Coronary artery (tissue), 2 donors: Measurements from ENCODE around the gene POP4.

ENCODE experiments used
- DNase-seq: peaks from one replicate; pipeline ENCODE4 v3.0.0-alpha.2; 2017; ENCODE audit warnings: low spot score
- H3K27ac ChIP-seq, 2 donors: fragments of 200-600 bp; sonication (generic); one replicate each; pipeline ENCODE4 v1.5.1; 2016 to 2019
- H3K4me3 ChIP-seq: fragments of 200-600 bp; sonication (generic); 2 replicates; pipeline ENCODE4 v1.5.1; 2016; ENCODE audit warnings: mild to moderate bottlenecking, moderate library complexity
- TF ChIP-seq, protein P1 (sequence below): fragments of 200-600 bp; sonication (generic); IDR thresholded peaks from one replicate; pipeline ENCODE4 v1.5.1; 2019; ENCODE audit warnings: antibody characterized with exemption

The POP4 gene

DNA sequence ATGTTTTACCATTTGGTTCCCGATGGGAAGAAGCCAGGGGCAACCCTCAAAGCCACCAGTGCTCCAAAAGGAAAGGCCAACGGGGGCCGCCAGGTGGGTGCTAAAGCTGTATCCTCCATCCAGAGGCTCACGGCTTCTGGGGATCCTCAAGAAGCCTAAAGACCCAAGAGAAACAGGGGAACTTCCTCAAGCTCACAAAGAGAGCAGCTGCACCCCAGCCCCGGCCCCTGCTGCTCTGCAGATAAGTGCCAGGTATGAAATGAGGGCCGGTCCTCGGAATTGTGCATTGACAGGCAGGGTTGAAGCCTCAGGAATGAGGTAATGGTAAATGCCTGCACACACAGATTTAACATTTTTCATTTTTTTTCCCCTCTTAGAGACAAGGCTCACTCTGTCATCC is 8.0 kb upstream of the POP4 start:
- Histone ChIP-seq H3K27ac (no peak overlapping the region), H3K4me3 (no peak overlapping the region)
- TF ChIP-seq, protein P1, sequence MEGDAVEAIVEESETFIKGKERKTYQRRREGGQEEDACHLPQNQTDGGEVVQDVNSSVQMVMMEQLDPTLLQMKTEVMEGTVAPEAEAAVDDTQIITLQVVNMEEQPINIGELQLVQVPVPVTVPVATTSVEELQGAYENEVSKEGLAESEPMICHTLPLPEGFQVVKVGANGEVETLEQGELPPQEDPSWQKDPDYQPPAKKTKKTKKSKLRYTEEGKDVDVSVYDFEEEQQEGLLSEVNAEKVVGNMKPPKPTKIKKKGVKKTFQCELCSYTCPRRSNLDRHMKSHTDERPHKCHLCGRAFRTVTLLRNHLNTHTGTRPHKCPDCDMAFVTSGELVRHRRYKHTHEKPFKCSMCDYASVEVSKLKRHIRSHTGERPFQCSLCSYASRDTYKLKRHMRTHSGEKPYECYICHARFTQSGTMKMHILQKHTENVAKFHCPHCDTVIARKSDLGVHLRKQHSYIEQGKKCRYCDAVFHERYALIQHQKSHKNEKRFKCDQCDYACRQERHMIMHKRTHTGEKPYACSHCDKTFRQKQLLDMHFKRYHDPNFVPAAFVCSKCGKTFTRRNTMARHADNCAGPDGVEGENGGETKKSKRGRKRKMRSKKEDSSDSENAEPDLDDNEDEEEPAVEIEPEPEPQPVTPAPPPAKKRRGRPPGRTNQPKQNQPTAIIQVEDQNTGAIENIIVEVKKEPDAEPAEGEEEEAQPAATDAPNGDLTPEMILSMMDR = no peak
- no peak for DNase-seq

DNA sequence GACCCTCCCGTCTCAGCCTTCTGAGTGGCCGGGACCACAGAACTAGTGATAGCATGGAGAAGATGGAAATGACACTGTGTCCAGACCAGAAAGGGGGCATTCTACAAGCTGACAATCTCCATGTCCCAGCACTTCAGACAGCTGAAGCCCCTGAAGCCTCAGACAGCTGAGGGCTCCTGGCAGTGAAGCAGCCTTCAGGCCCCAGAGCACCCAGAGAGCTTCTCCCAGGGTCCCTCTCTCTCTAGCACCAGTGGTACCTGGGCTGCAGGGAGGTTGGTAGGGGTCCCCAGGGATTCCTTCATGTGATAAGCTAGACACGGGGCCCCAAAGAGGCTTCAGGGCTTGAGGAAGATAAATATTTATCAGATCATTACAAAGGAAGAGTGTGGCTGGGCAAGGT is 7.6 kb upstream of the POP4 start:
- DNase-seq = no peak
- H3K27ac ChIP-seq = no peak overlapping the region
- TF ChIP-seq, protein P1 = no peak
- H3K4me3 ChIP-seq = no peak overlapping the region

DNA sequence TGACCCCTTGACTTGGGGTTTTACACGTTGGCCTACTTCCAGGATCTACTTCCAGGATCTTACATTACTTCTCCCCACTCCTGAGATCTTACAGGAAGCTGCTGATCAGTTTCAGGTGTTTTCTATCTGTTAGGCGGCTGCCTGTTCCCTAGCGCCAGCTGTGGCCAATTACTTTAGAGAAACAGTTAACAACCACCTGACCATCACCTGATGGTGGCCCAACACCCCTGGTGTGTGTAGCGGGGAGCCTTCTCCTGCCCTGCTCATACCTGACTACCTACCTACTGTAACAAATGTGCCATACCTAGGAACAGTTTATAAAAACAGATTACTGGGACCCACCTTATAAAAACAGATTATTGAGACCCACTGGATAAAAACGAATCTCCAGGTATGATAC is 2.8 kb upstream of the POP4 start:
- no peak for DNase-seq
- Histone ChIP-seq H3K27ac (no peak overlapping the region), H3K4me3 (no peak overlapping the region)
- TF ChIP-seq, protein P1 = no peak

DNA sequence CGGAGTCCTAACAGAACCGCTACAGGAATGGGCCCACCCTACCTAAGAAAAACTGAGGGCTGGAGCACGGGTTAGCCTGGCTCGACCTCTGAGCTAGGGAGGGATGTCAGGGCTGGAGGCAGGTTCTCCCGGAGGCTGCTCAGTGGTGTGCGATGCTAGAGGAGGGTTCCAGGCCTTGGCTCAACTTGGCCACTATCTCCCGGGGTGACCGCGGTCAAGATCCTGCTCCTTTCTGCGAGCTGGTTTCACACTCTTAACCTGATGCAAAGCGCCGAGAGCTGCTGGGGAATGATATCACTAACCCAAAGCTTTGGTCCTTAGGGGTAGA is 301 bp downstream of the POP4 start:
- peak overlapping the region; percentile 74 for H3K4me3 ChIP-seq
- DNase-seq = no peak
- peak overlapping the region; percentile 93 to 94 for H3K27ac ChIP-seq
- TF ChIP-seq, protein P1 = no peak

DNA sequence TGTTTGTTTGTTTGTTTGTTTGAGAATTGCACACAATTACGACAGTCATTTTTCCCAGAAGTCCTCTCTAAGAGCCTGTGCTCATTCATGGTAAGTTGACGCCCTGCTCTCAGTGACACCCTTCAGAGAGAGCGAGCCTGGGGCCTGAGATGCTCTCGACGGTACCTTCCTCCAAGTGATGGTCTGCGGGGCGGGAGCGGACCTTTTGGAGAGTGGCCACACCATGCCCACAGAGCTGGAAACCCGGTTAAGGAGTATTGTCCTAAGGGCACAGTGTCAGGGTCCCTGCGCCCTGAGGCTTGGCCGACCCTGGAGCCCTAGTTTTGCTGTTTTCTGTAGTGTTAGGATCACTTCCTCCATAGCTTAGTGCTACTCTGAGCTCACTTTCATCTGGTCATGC is 3.6 kb downstream of the POP4 start:
- Histone ChIP-seq H3K4me3 (no peak overlapping the region), H3K27ac (no peak overlapping the region)
- no peak for DNase-seq
- TF ChIP-seq, protein P1 = no peak

DNA sequence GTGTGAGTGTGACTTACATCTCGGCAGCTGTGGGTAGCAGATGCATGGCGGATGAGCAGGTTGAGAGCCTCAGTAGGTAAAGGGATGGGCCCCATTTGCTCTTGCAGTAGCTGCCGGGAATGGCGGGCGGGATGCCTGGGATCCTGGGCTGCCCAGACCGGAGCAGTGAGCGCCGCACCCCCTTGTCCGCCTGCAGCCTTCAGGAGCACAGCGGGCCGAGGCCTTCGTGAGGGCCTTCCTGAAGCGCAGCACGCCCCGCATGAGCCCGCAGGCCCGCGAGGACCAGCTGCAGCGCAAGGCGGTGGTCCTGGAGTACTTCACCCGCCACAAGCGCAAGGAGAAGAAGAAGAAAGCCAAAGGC is 4.1 kb downstream of the POP4 start:
- DNase-seq = no peak
- TF ChIP-seq, protein P1 = no peak
- H3K27ac ChIP-seq = no peak overlapping the region
- no peak overlapping the region for H3K4me3 ChIP-seq

DNA sequence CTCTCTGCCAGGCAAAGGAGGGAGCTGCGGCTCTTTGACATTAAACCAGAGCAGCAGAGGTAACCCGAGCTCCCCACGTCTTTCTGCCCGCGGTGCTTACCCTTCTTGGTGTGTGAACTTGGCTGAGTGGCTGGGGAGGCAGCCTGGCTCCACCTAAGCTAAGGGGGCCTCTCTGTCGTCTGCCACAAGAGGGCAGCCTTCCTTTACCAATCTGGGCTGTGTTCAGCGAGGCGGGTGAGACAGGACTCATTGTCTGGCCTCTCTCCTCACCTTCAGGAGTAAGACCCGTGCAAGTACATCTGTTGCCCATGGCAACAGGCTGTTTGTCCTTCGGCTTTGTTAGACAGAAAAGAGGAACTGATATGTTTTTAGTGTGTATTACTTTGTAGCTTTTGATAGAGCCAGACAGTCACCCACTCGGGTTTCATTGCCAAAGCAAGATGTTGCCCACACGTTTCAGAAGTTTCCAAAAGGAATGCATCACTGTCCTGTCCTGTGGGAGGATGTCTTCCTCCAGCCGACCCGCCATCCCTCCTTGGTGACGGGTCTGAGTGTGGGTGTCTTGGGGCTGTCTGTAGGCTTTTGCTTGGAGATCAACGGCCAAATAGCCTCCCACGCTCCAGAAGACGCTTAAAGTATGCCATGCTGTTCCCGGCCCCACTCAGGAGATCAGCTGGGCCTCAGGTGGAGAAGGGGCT is 4.6 kb downstream of the POP4 start:
- Histone ChIP-seq H3K27ac (no peak overlapping the region), H3K4me3 (no peak overlapping the region)
- TF ChIP-seq, protein P1 = peak; percentile 75
- peak; percentile 81 for DNase-seq
